ENCODE measurements around the gene SCTR.
"Not testable (repeated sequence)": the region's sequence is repeated elsewhere in the genome, so short reads cannot be mapped to it uniquely, and the experiment has no call there.

Gene SCTR

GRCh38 chr2:119408221-119408619, 116.1 kb downstream of the SCTR start:
- no peak for DNase-seq (ENCODE audit: low read depth)
- H3K4me3 ChIP-seq (ENCODE audit: low read depth, low read length) = no peak overlapping the region
- TF ChIP-seq CTCF (IDR thresholded peaks at IDR 0.05; ENCODE audit: low read depth, low read length) = no peak
- no peak for TF ChIP-seq POLR2A (IDR thresholded peaks at IDR 0.05; ENCODE audit: extremely low read depth, insufficient read length)
- no peak for TF ChIP-seq MYC (IDR thresholded peaks at IDR 0.05; ENCODE audit: low read depth, low read length)
- no peak for TF ChIP-seq MAX (IDR thresholded peaks at IDR 0.05; ENCODE audit: low read depth, low read length)

GRCh38 chr2:119407430-119408220, 116.7 kb downstream of the SCTR start:
- DNase-seq (ENCODE audit: low read depth) = peak; percentile 78
- TF ChIP-seq MAX (IDR thresholded peaks at IDR 0.05; ENCODE audit: low read depth, low read length) (no peak), POLR2A (IDR thresholded peaks at IDR 0.05; ENCODE audit: extremely low read depth, insufficient read length) (no peak), CTCF (IDR thresholded peaks at IDR 0.05; ENCODE audit: low read depth, low read length) (peak; percentile 72)
- H3K4me3 ChIP-seq (ENCODE audit: low read depth, low read length) = no peak overlapping the region

GRCh38 chr2:119405151-119405550, 119.1 kb downstream of the SCTR start:
- no peak overlapping the region for H3K4me3 ChIP-seq (ENCODE audit: low read depth, low read length)
- no peak for DNase-seq (ENCODE audit: low read depth)
- TF ChIP-seq MYC (IDR thresholded peaks at IDR 0.05; ENCODE audit: low read depth, low read length) (no peak), POLR2A (IDR thresholded peaks at IDR 0.05; ENCODE audit: extremely low read depth, insufficient read length) (no peak)

- not testable (repeated sequence) for DNase-seq (ENCODE audit: low read depth); H3K4me3 ChIP-seq (ENCODE audit: low read depth, low read length)
Observed at GRCh38 chr2:119403618-119404017, 120.7 kb downstream of the SCTR start.

GRCh38 chr2:119402645-119403560, 121.4 kb downstream of the SCTR start:
- no peak overlapping the region for H3K4me3 ChIP-seq (ENCODE audit: low read depth, low read length)
- DNase-seq (ENCODE audit: low read depth) = peak; percentile 81
- TF ChIP-seq MAX (IDR thresholded peaks at IDR 0.05; ENCODE audit: low read depth, low read length) (peak; percentile 56), MYC (IDR thresholded peaks at IDR 0.05; ENCODE audit: low read depth, low read length) (no peak), CTCF (IDR thresholded peaks at IDR 0.05; ENCODE audit: low read depth, low read length) (no peak), POLR2A (IDR thresholded peaks at IDR 0.05; ENCODE audit: extremely low read depth, insufficient read length) (no peak)

GRCh38 chr2:119402106-119402505, 122.2 kb downstream of the SCTR start:
- TF ChIP-seq CTCF (IDR thresholded peaks at IDR 0.05; ENCODE audit: low read depth, low read length) (no peak), MYC (IDR thresholded peaks at IDR 0.05; ENCODE audit: low read depth, low read length) (no peak), POLR2A (IDR thresholded peaks at IDR 0.05; ENCODE audit: extremely low read depth, insufficient read length) (no peak), MAX (IDR thresholded peaks at IDR 0.05; ENCODE audit: low read depth, low read length) (no peak)
- no peak overlapping the region for H3K4me3 ChIP-seq (ENCODE audit: low read depth, low read length)
- DNase-seq (ENCODE audit: low read depth) = no peak
